Mucosa of rectum (tissue), 2 donors: ENCODE data around the gene TPRX1.
"Not testable (repeated sequence)": the region's sequence is repeated elsewhere in the genome, so short reads cannot be mapped to it uniquely, and the experiment has no call there.

ENCODE experiments used
- H3K27ac ChIP-seq, 2 donors: one replicate each; pipeline ENCODE4 v1.7.0; 2013; ENCODE audit warnings: inconsistent platforms in 2 of 2, low read depth in 2 of 2, low read length in 2 of 2
- H3K27me3 ChIP-seq, 2 donors: one replicate each; pipeline ENCODE4 v1.7.0; 2013; ENCODE audit warnings: low read length in 2 of 2; ENCODE audit not compliant: control insufficient read depth in 2 of 2, insufficient read depth in 2 of 2
- H3K36me3 ChIP-seq, 2 donors: one replicate each; pipeline ENCODE4 v1.7.0; 2013; ENCODE audit warnings: low read length in 2 of 2; ENCODE audit not compliant: control insufficient read depth in 2 of 2, insufficient read depth in 2 of 2
- H3K4me1 ChIP-seq, 2 donors: one replicate each; pipeline ENCODE4 v1.7.0; 2013; ENCODE audit warnings: low read length in 2 of 2, mild to moderate bottlenecking in 1 of 2; ENCODE audit not compliant: control insufficient read depth in 2 of 2, insufficient read depth in 2 of 2
- H3K4me3 ChIP-seq, 2 donors: one replicate each; pipeline ENCODE4 v1.7.0; 2013; ENCODE audit warnings: low read length in 2 of 2
- H3K9ac ChIP-seq, 2 donors: one replicate each; pipeline ENCODE4 v1.7.0; 2013; ENCODE audit warnings: low read length in 2 of 2, low read depth in 1 of 2, mild to moderate bottlenecking in 1 of 2
- H3K9me3 ChIP-seq, 2 donors: one replicate each; pipeline ENCODE4 v1.7.0; 2013; ENCODE audit warnings: low read length in 2 of 2; ENCODE audit not compliant: control insufficient read depth in 2 of 2
- donor health status: healthy.
- donor health status: Normal muscosa, but diverticular disease.

TPRX1 gene, protein sequence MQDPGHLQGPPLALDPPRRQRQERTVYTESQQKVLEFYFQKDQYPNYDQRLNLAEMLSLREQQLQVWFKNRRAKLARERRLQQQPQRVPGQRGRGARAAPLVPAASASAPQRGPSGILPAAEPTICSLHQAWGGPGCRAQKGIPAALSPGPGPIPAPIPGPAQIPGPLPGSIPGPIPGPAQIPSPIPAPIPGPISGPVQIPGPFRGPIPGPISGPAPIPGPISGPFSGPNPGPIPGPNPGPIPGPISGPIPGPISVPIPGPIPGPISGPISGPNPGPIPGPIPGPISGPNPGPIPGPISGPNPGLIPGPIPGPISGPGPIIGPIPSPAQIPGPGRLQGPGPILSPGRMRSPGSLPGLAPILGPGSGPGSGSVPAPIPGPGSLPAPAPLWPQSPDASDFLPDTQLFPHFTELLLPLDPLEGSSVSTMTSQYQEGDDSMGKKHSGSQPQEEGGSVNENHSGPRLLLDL

DNA sequence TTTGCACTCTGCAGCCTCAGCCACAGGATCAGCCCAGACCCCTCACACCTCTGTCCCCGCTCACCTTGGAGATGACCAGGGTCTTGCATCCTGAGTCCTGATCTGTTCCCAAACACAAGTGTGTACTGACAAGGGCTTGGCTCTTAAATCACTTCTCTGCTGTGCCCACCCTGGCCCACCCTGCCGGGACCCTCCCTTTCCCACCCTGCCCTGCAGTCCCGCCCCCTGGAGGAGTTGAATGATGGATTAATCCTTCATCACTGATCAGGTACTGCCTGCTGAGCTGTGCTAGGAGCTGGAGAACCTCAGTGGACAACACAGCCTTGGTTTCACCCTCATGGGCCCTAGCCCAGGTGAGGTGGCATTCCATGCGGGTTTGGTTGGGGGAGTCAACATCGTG, at the start of gene TPRX1:
Gene TPRX1 (minus strand): TSS at position 101 of the 400 bp plus-strand sequence. CDS start 12 bp downstream, at position 89.
- H3K9me3 ChIP-seq, H3K4me3 ChIP-seq, H3K4me1 ChIP-seq, H3K36me3 ChIP-seq, H3K27ac ChIP-seq, H3K9ac ChIP-seq, H3K27me3 ChIP-seq: not testable (repeated sequence)

DNA sequence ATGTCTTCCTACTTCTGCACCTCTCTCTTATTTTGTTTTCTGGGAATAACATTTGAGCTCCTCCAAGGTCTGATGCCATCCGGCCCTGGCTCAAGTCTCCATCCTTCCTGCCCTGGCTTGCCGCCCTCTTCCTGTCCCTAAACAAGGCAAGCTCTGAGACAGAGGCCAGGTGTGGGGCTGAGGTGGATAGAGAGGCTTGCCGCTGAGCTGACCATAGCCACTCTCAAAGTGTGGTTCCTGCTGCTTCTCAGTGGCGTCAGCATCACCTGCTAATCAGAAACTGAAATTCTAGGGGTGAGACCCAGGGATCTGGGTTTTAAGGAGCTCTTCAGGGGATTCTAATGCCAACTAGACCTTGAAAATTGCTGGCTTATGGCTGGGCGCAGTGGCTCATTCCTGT, 48.7 kb upstream of the TPRX1 start:
- Histone ChIP-seq H3K27ac (no peak overlapping the region), H3K4me3 (no peak overlapping the region), H3K9ac (no peak overlapping the region), H3K36me3 (no peaks in the 10 kb centered on the region), H3K4me1 (no peaks in the 10 kb centered on the region), H3K9me3 (no peaks in the 10 kb centered on the region), H3K27me3 (peaks cover 4 to 12% of the 10 kb centered on the region in 2 donors)

DNA sequence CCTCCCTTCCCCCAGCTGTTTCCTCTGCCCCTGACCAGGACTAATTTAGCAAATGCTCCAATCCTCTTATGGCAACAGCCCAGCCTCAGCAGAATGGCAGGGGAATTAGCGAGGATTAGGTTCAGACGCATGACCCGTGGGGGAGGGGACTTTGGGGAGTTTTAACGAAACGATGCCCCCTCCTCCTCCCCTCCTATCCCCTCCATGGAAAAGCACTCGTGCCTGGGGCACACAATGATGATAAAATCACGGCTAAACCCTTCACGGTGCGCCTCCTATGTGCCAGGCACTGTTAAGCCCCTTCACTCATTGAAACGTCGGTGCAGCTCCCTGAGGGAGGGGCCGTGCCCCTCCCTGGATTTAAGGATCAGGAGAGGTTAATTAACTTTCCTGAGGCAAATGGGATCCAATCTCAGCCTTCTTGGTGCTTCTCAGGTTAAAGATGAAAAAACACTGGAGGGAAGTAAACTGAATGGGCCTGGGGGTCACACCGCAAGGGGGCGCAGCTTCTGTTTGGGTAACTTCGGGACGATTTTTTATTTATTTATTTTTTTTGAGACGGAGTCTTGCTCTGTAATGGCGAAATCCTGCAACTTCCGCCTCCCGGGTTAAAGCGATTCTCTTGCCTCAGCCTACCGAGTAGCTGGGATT, 44.6 kb upstream of the TPRX1 start:
- no peaks in the 10 kb centered on the region for H3K9me3 ChIP-seq
- no peak overlapping the region for H3K4me3 ChIP-seq
- H3K36me3 ChIP-seq, result no peaks in the 10 kb centered on the region
- H3K27me3 ChIP-seq, result peaks cover 4 to 12% of the 10 kb centered on the region in 2 donors
- no peak overlapping the region for H3K9ac ChIP-seq
- no peak overlapping the region for H3K27ac ChIP-seq
- no peaks in the 10 kb centered on the region for H3K4me1 ChIP-seq

DNA sequence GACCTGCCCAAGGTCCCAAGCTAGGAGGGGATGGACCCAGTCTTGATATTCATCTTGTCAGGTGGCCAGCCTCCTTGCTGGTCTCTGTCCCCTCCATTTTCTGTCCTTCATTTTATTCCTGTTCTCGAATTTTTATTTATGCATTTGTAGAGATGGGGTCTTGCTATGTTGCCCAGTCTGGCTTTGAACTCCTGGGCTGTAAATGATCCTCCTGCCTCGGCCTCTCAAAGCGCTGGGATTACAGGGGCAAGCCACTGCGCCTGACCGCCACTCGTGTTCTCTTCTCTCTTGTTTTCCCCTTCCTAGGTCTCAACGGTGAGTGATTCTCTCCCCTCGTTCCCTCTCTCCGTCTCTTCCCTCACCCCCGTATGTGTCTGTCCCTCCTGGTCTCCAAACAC, 44.1 kb upstream of the TPRX1 start:
- H3K4me1 ChIP-seq, result no peaks in the 10 kb centered on the region
- H3K9ac ChIP-seq, result no peak overlapping the region
- peaks cover 4 to 12% of the 10 kb centered on the region in 2 donors for H3K27me3 ChIP-seq
- H3K4me3 ChIP-seq, result no peak overlapping the region
- no peaks in the 10 kb centered on the region for H3K36me3 ChIP-seq
- H3K27ac ChIP-seq, result no peak overlapping the region
- no peaks in the 10 kb centered on the region for H3K9me3 ChIP-seq

DNA sequence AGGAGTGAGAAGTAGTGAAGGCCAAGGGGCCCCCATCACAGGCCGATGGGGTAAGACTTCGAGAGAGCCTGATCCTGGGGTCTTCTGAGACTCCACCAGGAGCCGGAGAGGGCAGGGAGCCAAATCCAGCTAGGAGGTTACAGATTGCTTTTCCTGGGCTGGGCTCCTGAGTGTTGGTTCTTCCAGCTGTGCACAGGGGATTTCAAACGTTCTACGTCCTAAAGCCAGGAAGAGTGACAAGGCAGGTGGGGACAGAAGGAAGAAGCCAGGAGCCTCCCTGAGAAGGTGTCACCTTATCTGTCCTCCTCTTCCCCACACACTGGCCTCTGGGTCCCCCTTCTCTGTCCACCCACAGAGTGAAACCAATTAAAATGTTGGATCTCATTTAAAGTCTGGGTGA, 38.6 kb upstream of the TPRX1 start:
- Histone ChIP-seq H3K4me1 (no peaks in the 10 kb centered on the region), H3K27ac (no peak overlapping the region), H3K9ac (no peak overlapping the region), H3K9me3 (no peaks in the 10 kb centered on the region), H3K27me3 (peaks cover 2 to 3% of the 10 kb centered on the region in 2 donors), H3K4me3 (no peak overlapping the region), H3K36me3 (no peaks in the 10 kb centered on the region)

DNA sequence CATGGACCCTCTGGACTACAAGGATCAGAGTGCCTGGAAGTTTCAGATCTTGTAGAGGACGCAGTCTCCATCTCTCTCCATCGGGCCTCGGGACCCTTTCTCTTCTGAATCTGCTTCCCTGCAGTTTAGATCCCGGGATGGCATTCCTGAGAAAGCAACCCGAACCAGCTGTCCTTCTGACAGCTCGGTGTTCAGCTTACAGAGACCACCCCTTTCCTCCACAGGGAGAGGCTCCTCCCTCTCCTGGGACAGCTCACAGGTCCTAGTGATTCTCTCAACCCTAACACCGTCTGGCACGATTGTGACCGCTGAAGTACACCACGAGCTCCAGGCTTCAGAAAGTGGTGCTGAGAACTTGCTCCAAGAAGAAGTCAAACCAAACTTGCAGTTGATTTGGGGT, 35.6 kb upstream of the TPRX1 start:
- H3K36me3 ChIP-seq, result no peaks in the 10 kb centered on the region
- H3K9me3 ChIP-seq, result no peaks in the 10 kb centered on the region
- H3K4me1 ChIP-seq, result no peaks in the 10 kb centered on the region
- H3K27ac ChIP-seq, result no peak overlapping the region
- peaks cover 2 to 3% of the 10 kb centered on the region in 2 donors for H3K27me3 ChIP-seq
- no peak overlapping the region for H3K9ac ChIP-seq
- no peak overlapping the region for H3K4me3 ChIP-seq

DNA sequence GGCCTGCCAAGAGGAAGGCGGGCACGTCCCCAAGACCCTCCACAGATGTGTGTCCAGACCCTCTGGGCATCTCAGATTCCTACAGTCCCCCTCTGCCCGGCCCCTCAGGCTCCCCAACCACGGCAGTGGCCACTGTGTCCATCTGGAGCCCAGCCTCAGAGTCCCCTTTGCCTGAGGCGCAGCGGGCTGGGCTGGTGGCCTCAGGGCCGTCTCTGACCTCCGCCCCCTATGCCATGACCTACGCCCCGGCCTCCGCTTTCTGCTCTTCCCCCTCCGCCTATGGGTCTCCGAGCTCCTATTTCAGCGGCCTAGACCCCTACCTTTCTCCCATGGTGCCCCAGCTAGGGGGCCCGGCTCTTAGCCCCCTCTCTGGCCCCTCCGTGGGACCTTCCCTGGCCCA, 35.1 kb upstream of the TPRX1 start:
- Histone ChIP-seq H3K4me3 (no peak overlapping the region), H3K9ac (no peak overlapping the region), H3K36me3 (no peaks in the 10 kb centered on the region), H3K9me3 (no peaks in the 10 kb centered on the region), H3K4me1 (no peaks in the 10 kb centered on the region), H3K27ac (no peak overlapping the region), H3K27me3 (peaks cover 2 to 3% of the 10 kb centered on the region in 2 donors)

DNA sequence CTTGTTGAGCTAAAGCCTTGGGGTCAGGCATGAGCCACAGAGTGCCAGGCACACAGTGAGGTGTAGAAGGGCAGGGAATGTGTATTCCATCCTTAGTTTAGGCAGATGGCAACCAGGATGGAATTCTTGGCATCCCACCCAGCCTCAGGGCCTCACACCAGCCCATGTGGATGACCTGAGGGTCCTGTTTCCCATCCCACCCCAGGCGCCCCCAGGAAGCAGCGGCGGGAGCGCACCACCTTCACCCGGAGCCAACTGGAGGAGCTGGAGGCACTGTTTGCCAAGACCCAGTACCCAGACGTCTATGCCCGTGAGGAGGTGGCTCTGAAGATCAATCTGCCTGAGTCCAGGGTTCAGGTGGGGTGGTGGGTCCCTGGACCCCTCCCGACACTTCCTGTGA, 31.7 kb upstream of the TPRX1 start:
- no peak overlapping the region for H3K27ac ChIP-seq
- H3K9me3 ChIP-seq, result no peaks in the 10 kb centered on the region
- no peaks in the 10 kb centered on the region for H3K36me3 ChIP-seq
- H3K27me3 ChIP-seq, result peaks cover 0 to 3% of the 10 kb centered on the region in 2 donors
- H3K9ac ChIP-seq, result no peak overlapping the region
- no peaks in the 10 kb centered on the region for H3K4me1 ChIP-seq
- no peak overlapping the region for H3K4me3 ChIP-seq

DNA sequence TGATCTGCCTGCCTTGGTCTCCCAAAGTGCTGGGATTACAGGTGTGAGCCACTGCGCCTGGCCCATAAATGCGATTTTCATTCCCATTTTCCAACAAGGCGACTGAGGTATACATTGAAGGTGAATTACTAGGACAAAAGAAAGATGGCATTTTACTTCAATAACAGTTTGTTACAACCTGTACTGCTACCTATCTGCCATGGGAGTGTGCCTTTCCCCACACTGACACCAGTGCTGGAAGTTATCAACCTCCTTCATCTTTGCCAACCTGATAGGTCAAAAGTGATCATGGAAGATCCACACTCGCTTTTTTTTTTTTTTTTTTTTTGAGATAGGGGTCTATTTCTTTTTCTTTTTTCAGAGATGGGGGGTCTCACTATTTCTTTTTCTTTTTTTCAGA, 28.4 kb upstream of the TPRX1 start:
- Histone ChIP-seq H3K9me3 (no peaks in the 10 kb centered on the region), H3K4me3 (no peak overlapping the region), H3K4me1 (no peaks in the 10 kb centered on the region), H3K36me3 (no peaks in the 10 kb centered on the region), H3K27me3 (no peaks in the 10 kb centered on the region), H3K27ac (no peak overlapping the region), H3K9ac (no peak overlapping the region)

DNA sequence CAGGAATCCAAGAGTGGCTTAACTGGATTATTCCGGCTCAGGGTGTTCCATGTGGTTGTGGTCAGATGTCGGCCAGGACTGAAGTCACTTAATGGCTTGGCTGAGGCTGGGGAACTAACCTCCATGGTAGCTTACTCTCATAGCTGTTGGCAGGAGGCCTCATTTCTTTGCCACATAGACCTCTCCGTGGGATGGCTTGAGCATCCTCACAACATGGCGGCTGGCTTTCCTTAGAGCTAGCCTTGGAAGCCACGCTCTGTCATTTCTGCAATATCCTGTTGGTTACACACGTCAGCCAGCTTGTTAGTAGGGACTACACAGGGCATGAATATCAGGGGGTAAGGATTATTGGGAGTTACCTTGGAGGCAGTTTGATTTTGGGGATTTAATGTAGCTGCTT, 22.4 kb upstream of the TPRX1 start:
- H3K4me3 ChIP-seq, result no peak overlapping the region
- no peaks in the 10 kb centered on the region for H3K27me3 ChIP-seq
- H3K9me3 ChIP-seq, result no peaks in the 10 kb centered on the region
- H3K36me3 ChIP-seq, result no peaks in the 10 kb centered on the region
- no peak overlapping the region for H3K9ac ChIP-seq
- H3K27ac ChIP-seq, result no peak overlapping the region
- H3K4me1 ChIP-seq, result no peaks in the 10 kb centered on the region
